Measurements from ENCODE around the gene STK35.

The STK35 gene

DNA sequence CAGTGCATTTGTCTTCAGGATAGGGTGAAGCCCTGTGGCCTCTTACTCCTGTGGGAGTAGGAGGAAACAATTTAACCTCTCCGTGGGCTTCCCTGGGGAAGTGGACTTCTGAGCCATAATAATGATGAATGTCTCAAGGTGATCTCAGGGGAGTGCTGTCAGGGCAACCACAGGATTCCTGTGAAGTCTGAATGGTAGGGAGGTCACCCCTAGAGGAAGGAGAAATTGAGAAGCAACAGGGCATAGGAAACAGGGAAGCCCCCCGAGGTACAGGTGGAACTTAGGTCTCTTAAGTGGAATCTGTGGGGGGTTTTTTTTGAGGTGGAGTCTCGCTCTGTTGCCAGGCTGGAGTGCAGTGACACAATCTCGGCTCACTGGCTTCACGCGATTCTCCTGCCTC is 26.9 kb downstream of the STK35 start:
- TF ChIP-seq, protein P1, sequence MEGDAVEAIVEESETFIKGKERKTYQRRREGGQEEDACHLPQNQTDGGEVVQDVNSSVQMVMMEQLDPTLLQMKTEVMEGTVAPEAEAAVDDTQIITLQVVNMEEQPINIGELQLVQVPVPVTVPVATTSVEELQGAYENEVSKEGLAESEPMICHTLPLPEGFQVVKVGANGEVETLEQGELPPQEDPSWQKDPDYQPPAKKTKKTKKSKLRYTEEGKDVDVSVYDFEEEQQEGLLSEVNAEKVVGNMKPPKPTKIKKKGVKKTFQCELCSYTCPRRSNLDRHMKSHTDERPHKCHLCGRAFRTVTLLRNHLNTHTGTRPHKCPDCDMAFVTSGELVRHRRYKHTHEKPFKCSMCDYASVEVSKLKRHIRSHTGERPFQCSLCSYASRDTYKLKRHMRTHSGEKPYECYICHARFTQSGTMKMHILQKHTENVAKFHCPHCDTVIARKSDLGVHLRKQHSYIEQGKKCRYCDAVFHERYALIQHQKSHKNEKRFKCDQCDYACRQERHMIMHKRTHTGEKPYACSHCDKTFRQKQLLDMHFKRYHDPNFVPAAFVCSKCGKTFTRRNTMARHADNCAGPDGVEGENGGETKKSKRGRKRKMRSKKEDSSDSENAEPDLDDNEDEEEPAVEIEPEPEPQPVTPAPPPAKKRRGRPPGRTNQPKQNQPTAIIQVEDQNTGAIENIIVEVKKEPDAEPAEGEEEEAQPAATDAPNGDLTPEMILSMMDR (IDR thresholded peaks at IDR 0.05; ENCODE audit: extremely low read depth, missing control alignments), result no peak
- no peak for DNase-seq (ENCODE audit: low spot score)

DNA sequence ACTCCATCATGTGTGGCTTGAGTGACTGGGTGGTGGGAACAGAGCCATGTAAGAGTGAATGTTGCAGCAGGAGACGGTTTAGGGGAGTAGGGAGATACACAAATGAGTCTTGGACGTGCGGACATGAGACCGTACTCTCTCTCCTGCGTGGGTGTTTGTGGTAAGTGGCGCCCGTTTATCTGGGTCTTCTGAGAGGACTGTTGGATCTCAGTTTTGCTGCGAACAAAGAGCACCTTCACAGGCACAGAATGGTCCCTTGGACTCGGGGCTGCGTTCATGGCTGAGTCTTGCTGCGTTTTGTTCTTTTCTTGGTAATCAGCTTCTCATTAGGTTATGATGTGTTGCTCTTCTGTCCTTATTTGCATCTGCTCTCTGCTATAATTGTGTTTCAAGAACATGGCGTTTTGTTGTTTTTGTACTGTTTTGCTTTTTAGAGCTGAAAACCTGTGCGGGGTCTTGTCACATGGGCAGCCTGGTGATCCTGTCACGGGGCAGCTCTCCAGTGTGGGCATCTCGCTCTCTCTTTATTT is 28.5 kb downstream of the STK35 start:
- TF ChIP-seq, protein P1 (IDR thresholded peaks at IDR 0.05; ENCODE audit: extremely low read depth, missing control alignments), result no peak
- DNase-seq (ENCODE audit: low spot score), result no peak

DNA sequence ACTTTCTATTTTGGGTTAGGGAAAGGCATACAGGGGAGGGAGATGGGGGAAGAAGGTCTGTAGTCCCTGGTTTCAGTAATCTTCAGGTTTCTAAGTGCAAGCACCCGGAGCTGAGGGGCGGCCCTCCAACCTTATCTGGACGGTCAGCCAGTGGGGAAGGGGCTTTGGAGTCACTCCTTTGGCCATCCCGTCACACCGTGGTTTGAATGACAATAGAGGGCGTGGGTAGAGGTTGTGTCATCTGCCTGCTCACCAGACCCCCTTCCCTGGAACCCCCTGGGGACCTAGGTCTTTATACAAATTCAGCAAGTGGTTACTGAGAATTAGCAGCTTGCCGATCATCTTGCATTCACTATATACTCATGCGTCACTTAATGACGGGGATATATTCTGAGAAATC is 29.1 kb downstream of the STK35 start:
- no peak for DNase-seq (ENCODE audit: low spot score)
- TF ChIP-seq, protein P1 (IDR thresholded peaks at IDR 0.05; ENCODE audit: extremely low read depth, missing control alignments), result no peak

DNA sequence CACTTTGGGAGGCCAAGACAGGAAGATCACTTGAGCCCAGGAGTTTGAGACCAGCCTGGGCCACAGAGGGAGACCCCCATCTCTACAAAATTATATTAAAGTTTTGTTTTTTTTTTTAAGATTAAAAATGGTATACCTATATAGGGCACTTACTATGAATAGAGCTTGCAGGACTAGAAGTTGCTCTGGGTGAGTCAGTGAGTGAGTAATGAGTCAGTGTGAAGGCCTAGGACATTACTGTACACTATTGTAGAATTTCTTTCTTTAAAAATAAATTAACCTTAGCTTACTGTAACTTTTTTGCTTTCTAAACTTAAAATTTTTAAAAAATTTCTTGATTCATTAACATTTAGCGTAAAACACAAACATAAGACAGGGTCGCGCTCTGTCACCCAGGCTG is 29.7 kb downstream of the STK35 start:
- no peak for DNase-seq (ENCODE audit: low spot score)
- TF ChIP-seq, protein P1 (IDR thresholded peaks at IDR 0.05; ENCODE audit: extremely low read depth, missing control alignments), result no peak

DNA sequence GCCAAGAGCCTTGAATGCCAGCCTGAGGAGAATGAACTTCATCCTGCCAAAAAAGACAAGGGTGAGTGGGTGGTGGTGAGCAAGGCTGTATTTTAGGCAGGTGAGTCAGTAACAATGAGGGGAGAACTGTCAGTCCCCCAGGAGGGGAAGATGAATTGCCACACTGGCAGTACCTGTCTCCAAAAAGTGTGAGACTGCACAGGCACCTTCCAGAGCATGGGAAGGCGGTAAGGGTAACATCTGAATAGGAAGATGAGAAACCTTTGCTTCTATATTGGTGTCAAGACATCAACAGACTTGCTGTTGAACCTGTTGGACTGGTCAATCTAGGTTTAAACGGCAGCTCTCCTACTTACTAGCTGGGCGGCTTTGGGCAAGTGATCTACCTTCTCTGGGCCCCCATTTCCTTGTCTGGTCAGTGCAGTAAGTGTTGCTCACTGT is 30.9 kb downstream of the STK35 start:
- DNase-seq (ENCODE audit: low spot score), result no peak
- TF ChIP-seq, protein P1 (IDR thresholded peaks at IDR 0.05; ENCODE audit: extremely low read depth, missing control alignments), result no peak

DNA sequence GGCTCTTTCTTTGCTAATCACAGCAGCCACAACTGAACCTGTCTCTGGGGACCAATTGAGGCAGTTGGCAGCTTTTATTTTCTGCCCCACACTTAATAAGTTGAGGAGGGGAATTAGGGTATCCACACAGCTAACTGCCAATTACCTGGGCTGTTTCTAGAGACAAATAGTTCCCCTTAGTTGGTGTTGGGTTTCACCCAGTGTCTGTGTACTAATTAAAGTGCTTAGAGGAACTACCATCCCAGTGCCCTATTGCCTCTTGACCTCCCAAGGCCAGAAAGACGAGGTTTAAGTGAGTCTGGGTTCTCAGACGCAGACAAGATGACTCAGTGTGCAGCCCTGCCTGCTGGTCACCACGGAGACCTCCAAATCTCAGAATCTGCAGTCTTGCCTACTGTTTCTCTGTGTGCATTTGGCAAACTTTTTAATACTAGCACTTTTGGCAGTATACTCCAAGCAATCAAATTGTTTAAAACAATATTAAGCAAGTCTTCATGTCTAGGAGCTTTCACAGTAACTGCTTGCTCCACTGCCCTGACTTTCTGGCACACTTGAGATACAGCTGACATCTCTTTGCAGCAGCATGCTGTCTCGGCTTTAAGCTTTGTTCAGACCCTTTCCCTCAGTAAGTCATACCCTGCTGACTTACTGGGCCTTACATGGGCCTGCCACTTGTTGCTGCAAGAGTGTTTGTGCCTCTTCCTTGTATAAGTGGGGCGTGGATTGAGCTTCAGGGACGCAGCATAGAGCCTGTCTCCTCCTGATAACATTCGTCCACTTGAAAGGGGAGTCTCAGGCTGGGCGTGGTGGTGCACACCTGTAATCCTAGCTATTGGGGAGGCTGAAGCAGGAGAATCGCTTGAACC is 31.9 kb downstream of the STK35 start:
- TF ChIP-seq, protein P1 (IDR thresholded peaks at IDR 0.05; ENCODE audit: extremely low read depth, missing control alignments), result no peak
- DNase-seq (ENCODE audit: low spot score), result no peak

DNA sequence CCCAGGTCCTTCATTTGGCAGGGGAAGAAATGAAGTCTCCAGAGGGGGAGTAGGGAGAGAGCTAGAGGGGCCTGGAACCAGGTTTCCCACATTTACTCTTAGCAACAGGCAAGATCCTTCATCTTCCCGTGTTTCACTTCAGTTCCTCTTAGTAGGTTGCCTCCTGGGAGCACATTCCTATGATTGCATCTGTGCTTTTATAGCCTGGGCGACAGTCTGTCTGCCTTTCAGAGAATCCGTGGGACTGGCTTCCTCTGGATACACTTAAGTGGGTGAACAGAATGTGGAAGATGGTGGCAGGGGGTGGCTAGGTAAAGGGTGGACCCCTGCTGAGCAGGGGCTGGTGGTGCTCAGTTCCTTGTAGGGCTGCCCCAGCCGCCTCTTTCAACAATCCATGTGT is 33.4 kb downstream of the STK35 start:
- TF ChIP-seq, protein P1 (IDR thresholded peaks at IDR 0.05; ENCODE audit: extremely low read depth, missing control alignments), result no peak
- no peak for DNase-seq (ENCODE audit: low spot score)
